ENCODE data around the gene NDEL1.

The NDEL1 gene

GRCh38 chr17:8419305-8419704 is 16.4 kb upstream of the NDEL1 start:
- DNase-seq (ENCODE audit: low read depth, low spot score), result no peak
- no peak for TF ChIP-seq CTCF (IDR thresholded peaks at IDR 0.05; ENCODE audit: insufficient read depth, low read length, missing control alignments)
- ChIA-PET CTCF (interaction anchor here (1.3 to 3.1 kb wide), 4 partner anchors 10 to 367 kb away, joined by 3 to 46 read pairs (median 6); no protein-coding TSS in a partner anchor), POLR2A (no interaction called here)
- no peak overlapping the region for H3K4me3 ChIP-seq (ENCODE audit: low read depth, low read length)

DNA sequence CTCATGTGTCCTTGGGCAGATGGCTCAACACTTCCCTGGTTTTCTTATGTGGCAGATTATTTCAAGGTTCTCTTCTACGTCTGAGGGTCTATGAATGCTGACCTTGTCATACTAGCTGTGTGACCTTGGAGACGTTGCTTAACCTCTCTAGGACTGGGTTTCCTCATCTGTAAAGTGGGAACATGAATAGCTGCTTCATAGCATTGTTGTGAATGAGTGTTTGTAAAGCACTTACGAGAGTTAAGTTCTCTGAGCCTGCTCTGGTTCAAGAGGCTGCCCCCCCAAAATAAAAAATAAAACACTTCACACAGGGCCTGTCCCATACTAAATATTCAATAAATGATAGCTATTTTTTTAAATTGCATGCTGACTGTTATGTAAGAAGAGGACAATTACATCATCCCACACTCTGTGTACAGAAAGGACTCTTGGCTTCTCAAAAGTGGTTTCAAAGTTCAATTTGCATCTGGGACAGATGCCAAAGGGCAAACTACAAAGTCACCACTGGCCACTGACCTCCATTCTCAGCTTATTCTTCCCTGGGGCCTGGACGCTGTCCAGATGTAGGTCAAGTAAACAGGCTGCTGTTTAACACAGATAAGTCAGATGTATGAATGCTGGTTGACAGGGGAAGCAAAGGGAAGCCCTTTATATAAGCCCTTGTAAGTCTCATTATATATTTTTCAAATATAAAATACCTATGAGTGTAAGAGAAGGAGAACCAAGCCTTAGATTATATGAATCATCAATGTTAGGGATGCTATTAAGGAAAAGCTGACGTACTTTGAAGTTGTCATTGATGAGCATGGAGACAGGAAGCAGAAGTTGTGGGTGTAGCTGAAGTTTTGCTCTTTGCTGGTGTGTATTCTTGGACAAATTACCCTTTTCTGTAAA is 15.4 kb upstream of the NDEL1 start:
- TF ChIP-seq CTCF (IDR thresholded peaks at IDR 0.05; ENCODE audit: insufficient read depth, low read length, missing control alignments), result no peak
- CTCF ChIA-PET, result interaction anchor here (1.0 to 3.1 kb wide), 7 partner anchors 8 to 369 kb away, joined by 3 to 46 read pairs (median 5); no protein-coding TSS in a partner anchor
- H3K4me3 ChIP-seq (ENCODE audit: low read depth, low read length), result no peak overlapping the region
- DNase-seq (ENCODE audit: low read depth, low spot score), result no peak
- POLR2A ChIA-PET, result no interaction called here

DNA sequence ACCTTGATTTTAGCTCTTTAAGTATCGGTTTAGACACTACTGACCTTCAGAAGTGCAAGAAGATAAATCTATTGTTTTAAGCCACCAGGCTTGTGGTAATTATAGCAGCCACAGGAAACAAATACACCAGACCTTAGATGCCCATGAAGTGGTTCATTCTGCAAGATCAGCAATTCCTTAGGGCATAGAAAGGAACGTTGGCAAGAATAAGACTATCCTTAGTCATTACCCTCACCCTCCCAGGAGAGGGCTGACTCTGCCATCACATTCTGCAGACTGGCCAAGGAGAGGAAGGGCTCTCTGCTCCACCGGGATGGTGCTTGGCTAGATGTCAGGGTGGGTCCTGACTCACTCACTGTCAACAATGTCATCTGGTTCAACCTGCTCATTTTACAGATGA is 14.1 kb upstream of the NDEL1 start:
- DNase-seq (ENCODE audit: low read depth, low spot score), result no peak

DNA sequence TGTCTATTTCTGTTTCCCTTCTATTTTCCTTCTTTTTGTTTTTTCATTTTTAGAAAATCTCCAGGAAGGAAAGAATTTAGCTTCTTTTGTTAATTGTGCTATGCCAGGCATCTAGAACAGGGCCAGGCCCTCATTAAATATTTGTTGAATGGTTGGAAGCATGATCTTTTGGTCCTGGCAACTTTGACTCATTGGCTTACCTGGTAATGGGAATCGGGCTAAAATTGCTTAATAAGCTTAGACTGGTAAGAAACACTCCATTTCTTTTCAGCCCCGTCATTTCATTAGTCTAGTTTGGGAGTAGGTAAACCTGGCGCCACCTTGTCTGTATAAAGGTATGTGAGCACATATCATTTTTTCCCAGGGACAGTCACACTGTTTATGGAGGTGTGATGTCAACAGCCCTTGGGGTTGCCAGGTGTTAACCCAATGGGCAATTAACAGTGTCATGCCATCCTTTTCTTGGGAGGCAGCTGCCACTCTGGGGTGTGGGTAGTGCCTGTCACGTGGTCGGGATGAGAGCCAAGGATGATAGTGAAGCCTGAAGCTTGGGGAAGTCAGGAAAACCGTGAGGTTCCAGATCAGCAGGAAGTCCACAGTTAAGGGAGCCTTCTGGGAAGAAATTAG is 9.5 kb upstream of the NDEL1 start:
- ChIA-PET CTCF (interaction anchor here (1.4 to 2.2 kb wide), 2 partner anchors 9 to 15 kb away, joined by 3 to 13 read pairs; partner anchors contain the start of gene NDEL1), POLR2A (no interaction called here)
- H3K4me3 ChIP-seq (ENCODE audit: low read depth, low read length), result no peak overlapping the region
- DNase-seq (ENCODE audit: low read depth, low spot score), result no peak
- TF ChIP-seq CTCF (IDR thresholded peaks at IDR 0.05; ENCODE audit: insufficient read depth, low read length, missing control alignments), result no peak

More for the DNA sequence above, 14.1 kb upstream of the NDEL1 start:
- TF ChIP-seq CTCF (IDR thresholded peaks at IDR 0.05; ENCODE audit: insufficient read depth, low read length, missing control alignments), result no peak
- no peak overlapping the region for H3K4me3 ChIP-seq (ENCODE audit: low read depth, low read length)
- ChIA-PET CTCF (interaction anchor here (1.0 to 3.1 kb wide), 6 partner anchors 9 to 367 kb away, joined by 3 to 46 read pairs (median 4); no protein-coding TSS in a partner anchor), POLR2A (no interaction called here)

- no peak overlapping the region for H3K4me3 ChIP-seq (ENCODE audit: low read depth, low read length)
- DNase-seq (ENCODE audit: low read depth, low spot score), result no peak
- CTCF ChIA-PET, result interaction anchor here (2.2 kb wide), 1 partner anchor 16 kb away, joined by 13 read pairs; no protein-coding TSS in a partner anchor
- POLR2A ChIA-PET, result no interaction called here
- TF ChIP-seq CTCF (IDR thresholded peaks at IDR 0.05; ENCODE audit: insufficient read depth, low read length, missing control alignments), result no peak
These were observed 8.9 kb upstream of the NDEL1 start for GRCh38 chr17:8426802-8427201.

DNA sequence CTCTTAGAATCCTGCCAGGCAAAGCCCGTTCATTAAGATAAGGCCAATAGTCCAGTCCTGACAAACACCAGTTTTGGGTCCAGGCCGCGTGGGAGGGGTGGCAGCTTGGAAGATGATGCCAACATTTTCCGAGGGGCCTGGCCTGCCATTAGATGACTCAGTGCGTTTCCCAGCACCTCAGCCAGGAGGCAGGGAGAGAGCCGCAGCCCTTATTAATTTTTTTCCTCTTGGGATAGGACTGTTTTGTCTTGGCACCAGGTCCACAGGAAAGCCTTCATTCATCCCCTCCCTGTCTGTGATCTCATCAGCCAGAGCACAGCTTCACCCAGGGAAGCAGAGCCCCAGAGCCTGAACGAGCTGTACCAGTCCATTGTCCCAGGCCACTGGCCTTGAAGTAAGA is 4.7 kb upstream of the NDEL1 start:
- ChIA-PET POLR2A (interaction anchor here (0.7 kb wide), 1 partner anchor 21 kb away, joined by 3 read pairs; no protein-coding TSS in a partner anchor), CTCF (interaction anchor here (1.2 to 2.4 kb wide), 3 partner anchors 20 to 316 kb away, joined by 3 to 16 read pairs (median 4); no protein-coding TSS in a partner anchor)
- DNase-seq (ENCODE audit: low read depth, low spot score), result no peak
- no peak overlapping the region for H3K4me3 ChIP-seq (ENCODE audit: low read depth, low read length)
- no peak for TF ChIP-seq CTCF (IDR thresholded peaks at IDR 0.05; ENCODE audit: insufficient read depth, low read length, missing control alignments)

All from AG04449 (cell line).